Ectodermal cell (in vitro differentiated cells): Measurements from ENCODE around the gene ARFIP2.

Experiments used
- H3K27ac ChIP-seq: 2 replicates; pipeline ENCODE4 v1.7.0; 2013; ENCODE audit warnings: mild to moderate bottlenecking, low read depth, low read length; ENCODE audit not compliant: insufficient read depth, poor library complexity, severe bottlenecking
- H3K27me3 ChIP-seq: 2 replicates; pipeline ENCODE4 v1.7.0; 2013; ENCODE audit warnings: mild to moderate bottlenecking, low read length; ENCODE audit not compliant: insufficient read depth, control insufficient read depth, poor library complexity, severe bottlenecking
- H3K36me3 ChIP-seq: one replicate; pipeline ENCODE4 v1.7.0; 2013; ENCODE audit warnings: low read length; ENCODE audit not compliant: control insufficient read depth, insufficient read depth
- H3K4me1 ChIP-seq: one replicate; pipeline ENCODE4 v1.7.0; 2013; ENCODE audit warnings: low read length; ENCODE audit not compliant: control insufficient read depth, insufficient read depth
- H3K4me3 ChIP-seq: 2 replicates; pipeline ENCODE4 v1.7.0; 2013; ENCODE audit warnings: low read depth, low read length, control low read depth; ENCODE audit not compliant: insufficient read depth
- H3K9me3 ChIP-seq: 2 replicates; pipeline ENCODE4 v1.7.0; 2013; ENCODE audit warnings: mild to moderate bottlenecking, low read length, moderate library complexity; ENCODE audit not compliant: control insufficient read depth
- WGBS, 2 experiments: methylation state at CpG; one replicate each; pipeline ENCODE4 v1.1.7; 2013; ENCODE audit warnings: missing lambda C conversion rate in 2 of 2; 5-methylcytosine and 5-hydroxymethylcytosine counted together

The ARFIP2 gene

DNA sequence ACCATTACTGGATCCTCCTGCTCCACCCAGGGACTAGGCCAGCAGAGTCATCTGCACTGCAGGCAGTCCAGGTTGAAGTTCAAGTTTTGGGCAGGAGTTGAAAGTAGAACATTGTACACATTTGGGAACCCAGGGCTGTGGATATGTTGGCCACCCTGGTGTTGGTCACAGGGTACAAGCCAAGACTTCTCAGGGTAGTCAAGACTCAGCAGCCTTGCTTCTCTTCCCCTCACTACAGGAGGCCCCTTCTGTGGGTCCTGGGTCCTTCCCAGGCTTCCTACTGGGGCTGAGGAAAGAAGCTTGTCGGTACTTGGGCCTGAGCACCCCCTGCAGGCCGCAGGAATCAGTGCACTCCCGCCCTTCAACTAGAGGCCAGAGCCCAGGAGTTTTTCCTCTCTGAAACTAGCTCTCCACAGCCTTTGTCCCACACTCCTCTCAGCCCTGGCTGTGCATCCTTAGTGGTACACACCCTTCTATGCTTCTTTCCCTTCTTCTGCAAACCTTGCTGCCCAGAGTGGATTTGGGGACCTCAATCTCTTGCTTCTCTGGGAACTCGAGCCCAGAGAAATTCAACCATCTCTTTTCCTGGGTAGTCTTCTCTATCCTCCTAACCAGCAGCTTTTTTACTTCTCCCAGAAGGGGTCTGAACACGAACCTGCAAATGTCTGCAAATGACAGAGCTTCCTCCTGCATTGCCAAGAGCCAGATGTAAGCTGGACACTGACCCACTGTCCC lies 37.7 kb downstream of the ARFIP2 start:
- Histone ChIP-seq H3K9me3 (no peaks in the 10 kb centered on the region), H3K27me3 (no peaks in the 10 kb centered on the region), H3K27ac (no peak overlapping the region), H3K36me3 (no peaks in the 10 kb centered on the region), H3K4me1 (no peaks in the 10 kb centered on the region), H3K4me3 (no peak overlapping the region)
- 27 to 29% methylated on average over 5 of the region's 5 CpGs for WGBS, 2 experiments

- Histone ChIP-seq H3K9me3 (no peaks in the 10 kb centered on the region), H3K36me3 (no peaks in the 10 kb centered on the region), H3K27ac (no peak overlapping the region), H3K4me1 (no peaks in the 10 kb centered on the region), H3K27me3 (no peaks in the 10 kb centered on the region), H3K4me3 (no peak overlapping the region)
- WGBS, 2 experiments, result 92 to 95% methylated on average over 4 of the region's 4 CpGs
Observed at GRCh38 chr11:6442441-6442840, 38.7 kb downstream of the ARFIP2 start.

DNA sequence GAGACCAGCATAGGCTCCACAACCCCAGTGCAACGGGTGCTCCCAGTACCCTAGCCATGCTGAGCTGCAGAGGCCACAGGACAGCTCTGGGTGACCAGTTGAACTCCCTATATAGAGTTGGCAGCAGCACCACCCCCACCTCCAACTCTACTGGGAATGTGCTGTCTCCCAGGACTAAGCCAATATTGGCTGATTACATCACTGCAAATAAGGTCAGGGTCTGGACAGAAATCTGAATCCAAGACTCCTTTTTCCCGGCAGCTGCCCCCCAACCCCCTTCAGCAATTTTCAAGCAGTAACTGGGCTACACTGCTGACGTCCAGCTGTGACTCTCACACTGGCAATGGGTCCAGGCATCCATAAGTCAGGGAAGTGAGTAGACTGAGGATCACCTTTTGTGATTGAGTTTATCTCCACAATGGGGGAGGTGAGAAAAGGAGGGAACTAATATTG lies 40.2 kb downstream of the ARFIP2 start, which contains the start of gene HPX:
TSS of gene HPX (minus strand) at position 82 of the 453 bp plus-strand sequence. CDS start at position 58, 24 bp downstream.
- H3K4me1 ChIP-seq, result no peaks in the 10 kb centered on the region
- WGBS, 2 experiments, result 70 to 72% methylated on average over 3 of the region's 3 CpGs
- H3K27me3 ChIP-seq, result no peaks in the 10 kb centered on the region
- no peak within 1 kb of the TSS for H3K27ac ChIP-seq
- no peaks in the 10 kb centered on the region for H3K9me3 ChIP-seq
- H3K36me3 ChIP-seq, result no peaks in the 10 kb centered on the region
- no peak within 1 kb of the TSS for H3K4me3 ChIP-seq

GRCh38 chr11:6438979-6439571 lies 42.1 kb downstream of the ARFIP2 start:
- WGBS, 2 experiments, result 40 to 48% methylated on average over 1 of the region's 1 CpG
- H3K27me3 ChIP-seq, result no peaks in the 10 kb centered on the region
- no peaks in the 10 kb centered on the region for H3K9me3 ChIP-seq
- no peaks in the 10 kb centered on the region for H3K36me3 ChIP-seq
- H3K27ac ChIP-seq, result no peak overlapping the region
- H3K4me1 ChIP-seq, result no peaks in the 10 kb centered on the region
- no peak overlapping the region for H3K4me3 ChIP-seq

GRCh38 chr11:6437993-6438392 lies 43.1 kb downstream of the ARFIP2 start:
- Histone ChIP-seq H3K27me3 (no peaks in the 10 kb centered on the region), H3K36me3 (no peaks in the 10 kb centered on the region), H3K4me1 (no peaks in the 10 kb centered on the region), H3K9me3 (no peaks in the 10 kb centered on the region), H3K27ac (no peak overlapping the region), H3K4me3 (no peak overlapping the region)
- WGBS, 2 experiments, result 88 to 89% methylated on average over 3 of the region's 3 CpGs

DNA sequence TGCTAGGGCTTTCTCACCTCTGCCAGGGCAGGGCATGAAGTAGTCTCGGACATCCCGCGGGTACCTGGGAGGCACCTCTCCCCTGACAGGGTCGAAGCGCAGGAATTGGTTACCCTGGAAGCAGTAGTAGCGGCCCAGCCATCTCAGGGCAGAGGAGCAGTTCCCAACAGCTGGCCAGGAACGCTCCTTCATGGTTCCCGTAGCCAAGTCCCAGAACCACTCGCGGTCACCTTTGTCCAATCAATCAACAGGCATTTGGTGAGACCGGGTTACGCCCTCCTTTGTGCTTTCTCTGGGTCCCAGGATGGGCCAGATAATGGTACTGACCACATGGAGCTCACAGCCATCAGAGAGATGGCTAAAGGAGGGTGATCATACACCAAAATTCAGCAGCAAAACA lies 43.7 kb downstream of the ARFIP2 start:
- no peaks in the 10 kb centered on the region for H3K36me3 ChIP-seq
- H3K9me3 ChIP-seq, result no peaks in the 10 kb centered on the region
- no peaks in the 10 kb centered on the region for H3K4me1 ChIP-seq
- no peaks in the 10 kb centered on the region for H3K27me3 ChIP-seq
- H3K4me3 ChIP-seq, result no peak overlapping the region
- H3K27ac ChIP-seq, result no peak overlapping the region
- 91 to 92% methylated on average over 12 of the region's 12 CpGs for WGBS, 2 experiments

DNA sequence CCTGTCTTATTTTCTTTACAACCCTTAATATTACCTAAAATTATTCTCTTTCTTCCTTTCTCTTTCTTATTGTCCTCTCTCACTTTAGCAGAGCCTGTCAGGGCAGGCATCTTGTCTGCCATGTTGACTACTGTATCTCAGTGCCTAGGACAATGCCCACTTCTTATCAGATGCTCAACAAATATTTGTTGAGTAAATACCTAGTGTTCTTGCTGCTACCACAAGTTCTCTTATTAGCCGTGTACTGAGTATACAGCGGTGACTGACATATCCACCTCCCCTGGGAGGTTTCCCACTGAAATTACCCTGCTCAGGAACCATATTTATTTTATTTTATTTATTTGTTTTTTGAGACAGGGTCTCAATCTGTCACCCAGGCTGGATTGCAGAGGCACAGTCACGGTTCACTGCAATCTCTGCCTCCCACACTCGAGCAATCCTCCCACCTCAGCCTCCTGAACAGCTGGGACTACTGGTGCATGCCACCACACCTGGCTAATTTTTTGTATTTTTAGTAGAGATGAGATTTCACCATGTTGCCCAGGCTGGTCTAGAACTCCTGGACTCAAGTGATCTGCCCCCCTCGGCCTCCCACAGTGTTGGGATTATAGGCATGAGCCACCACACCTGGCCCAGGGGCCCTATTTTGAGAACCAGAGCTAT lies 47.0 kb downstream of the ARFIP2 start:
- H3K4me1 ChIP-seq, result no peaks in the 10 kb centered on the region
- no peak overlapping the region for H3K4me3 ChIP-seq
- no peaks in the 10 kb centered on the region for H3K36me3 ChIP-seq
- no peaks in the 10 kb centered on the region for H3K9me3 ChIP-seq
- no peak overlapping the region for H3K27ac ChIP-seq
- WGBS, 2 experiments, result 87 to 89% methylated on average over 5 of the region's 5 CpGs
- H3K27me3 ChIP-seq, result no peaks in the 10 kb centered on the region

- Histone ChIP-seq H3K4me1 (no peaks in the 10 kb centered on the region), H3K4me3 (no peak overlapping the region), H3K36me3 (no peaks in the 10 kb centered on the region), H3K27me3 (no peaks in the 10 kb centered on the region), H3K27ac (no peak overlapping the region), H3K9me3 (no peaks in the 10 kb centered on the region)
- 91 to 92% methylated on average over 3 of the region's 3 CpGs for WGBS, 2 experiments
Observed at GRCh38 chr11:6431861-6432260, 49.3 kb downstream of the ARFIP2 start.

GRCh38 chr11:6427516-6427915 lies 53.6 kb downstream of the ARFIP2 start:
- no peaks in the 10 kb centered on the region for H3K36me3 ChIP-seq
- H3K27me3 ChIP-seq, result peaks cover 7% of the 10 kb centered on the region
- H3K9me3 ChIP-seq, result no peaks in the 10 kb centered on the region
- H3K27ac ChIP-seq, result no peak overlapping the region
- H3K4me1 ChIP-seq, result no peaks in the 10 kb centered on the region
- no peak overlapping the region for H3K4me3 ChIP-seq
